ENCODE results near the gene PIGW.

- TF ChIP-seq CTCF (IDR thresholded peaks at IDR 0.05) (no peak), POLR2A (IDR thresholded peaks at IDR 0.05; ENCODE audit: low read depth) (no peak), POLR2AphosphoS5 (IDR thresholded peaks at IDR 0.05) (no peak)
Observed at GRCh38 chr17:36504156-36504545, 30.6 kb upstream of the PIGW start.

All from esophagus muscularis mucosa (tissue), 3 donors.